Lung (tissue), 12 donors: Measurements from ENCODE around the gene DHCR24. TPM values are rescaled to one million over a fixed set of nuclear protein-coding genes. Genes with fewer than 3 reads are reported as not detected.

Experiments
- ATAC-seq: fragments of 200-7000 bp; cut with Tn5 transposase; one replicate; pipeline ENCODE4 v1.9.1; 2020; ENCODE audit warnings: moderate number of reproducible peaks; ENCODE audit not compliant: insufficient read depth, low FRiP score
- DNase-seq, 3 donors: peaks; one replicate each; pipeline ENCODE4 v3.0.0-alpha.2; 2013 to 2017
- H3K27ac ChIP-seq, 2 donors: one replicate each; pipeline ENCODE4 v1.5.1; 2013; ENCODE audit warnings: mild to moderate bottlenecking in 2 of 2, moderate library complexity in 2 of 2, control low read depth in 1 of 2, inconsistent platforms in 1 of 2, low read depth in 1 of 2, low read length in 1 of 2
- H3K27me3 ChIP-seq, 3 donors: one replicate each; pipeline ENCODE4 v1.5.1; 2013; ENCODE audit warnings: low read length in 2 of 3; ENCODE audit not compliant: control insufficient read depth in 3 of 3, insufficient read depth in 3 of 3
- H3K36me3 ChIP-seq, 4 donors: one replicate each; pipeline ENCODE4 v1.5.1; 2013; ENCODE audit warnings: low read length in 4 of 4, mild to moderate bottlenecking in 1 of 4, moderate library complexity in 1 of 4; ENCODE audit not compliant: control insufficient read depth in 4 of 4, insufficient read depth in 4 of 4
- H3K4me1 ChIP-seq, 5 donors: one replicate each; pipeline ENCODE4 v1.5.1; 2013; ENCODE audit warnings: low read length in 5 of 5, mild to moderate bottlenecking in 2 of 5, moderate library complexity in 1 of 5; ENCODE audit not compliant: control insufficient read depth in 5 of 5, insufficient read depth in 5 of 5
- H3K4me3 ChIP-seq: one replicate; pipeline ENCODE4 v1.5.1; 2013; ENCODE audit warnings: mild to moderate bottlenecking, control low read depth, moderate library complexity
- H3K9ac ChIP-seq, 2 donors: one replicate each; pipeline ENCODE4 v1.5.1; 2013; ENCODE audit warnings: low read length in 2 of 2, control low read depth in 1 of 2; ENCODE audit not compliant: insufficient read depth in 1 of 2
- H3K9me3 ChIP-seq, 4 donors: one replicate each; pipeline ENCODE4 v1.5.1; 2013; ENCODE audit warnings: low read length in 3 of 4, mild to moderate bottlenecking in 1 of 4, moderate library complexity in 1 of 4; ENCODE audit not compliant: control insufficient read depth in 4 of 4, insufficient read depth in 3 of 4
- CTCF ChIP-seq: IDR thresholded peaks from 2 replicates; pipeline ENCODE4 v1.5.1; 2012; ENCODE audit warnings: mild to moderate bottlenecking; ENCODE audit errors: control extremely low read depth, extremely low read depth
- WGBS, 2 donors: extraction: QIAGEN DNeasy Blood & Tissue Kit; methylation state at CpG; one replicate each; pipeline ENCODE4 v1.1.7; 2013; 5-methylcytosine and 5-hydroxymethylcytosine counted together
- polyA plus RNA-seq, 2 donors: library from polyadenylated mRNA; stranded (reverse); fragments of 200-250 nt; gene quantifications; one replicate each; pipeline ENCODE4 v1.2.1, GENCODE V29; 2013
- total RNA-seq, 2 donors: library from RNA; depleted of rRNA in 1 of 2; stranded (reverse); fragments of >200 nt in 1 of 2; gene quantifications; one replicate each; pipeline ENCODE4 v1.2.1, GENCODE V29; 2014 to 2021
- donor health status: control.
- donor health status: control.
- donor health status: Bipolar disorder and iron deficiency.
- donor health status: healthy.
- donor health status: DM: yes; HTN: yes; CAD: no.

Gene DHCR24
- total and polyA plus RNA-seq, 4 donors = 269 to 735 (median 436) TPM

GRCh38 chr1:54849219-54850068, 37.6 kb downstream of the DHCR24 start:
- H3K9ac ChIP-seq = no peak overlapping the region
- 95% methylated on average over 6 of the region's 6 CpGs for WGBS, 2 donors
- DNase-seq (no peak), ATAC-seq (no peak)
- no peak overlapping the region for H3K27ac ChIP-seq
- no peaks in the 10 kb centered on the region for H3K9me3 ChIP-seq
- no peak overlapping the region for H3K4me3 ChIP-seq
- H3K36me3 ChIP-seq = peaks cover 0 to 36% (median 10%) of the 10 kb centered on the region in 4 donors
- no peaks in the 10 kb centered on the region for H3K27me3 ChIP-seq
- TF ChIP-seq CTCF = no peak
- no peaks in the 10 kb centered on the region for H3K4me1 ChIP-seq

- TF ChIP-seq CTCF = no peak
- no peak overlapping the region for H3K9ac ChIP-seq
- 87 to 90% methylated on average over 7 of the region's 7 CpGs for WGBS, 2 donors
- peaks cover 0 to 31% (median 6%) of the 10 kb centered on the region in 4 donors for H3K36me3 ChIP-seq
- ATAC-seq (no peak), DNase-seq (no peak)
- H3K4me1 ChIP-seq = no peaks in the 10 kb centered on the region
- H3K27me3 ChIP-seq = no peaks in the 10 kb centered on the region
- no peak overlapping the region for H3K27ac ChIP-seq
- no peaks in the 10 kb centered on the region for H3K9me3 ChIP-seq
- H3K4me3 ChIP-seq = no peak overlapping the region
Measured at GRCh38 chr1:54848134-54848948, 38.7 kb downstream of the DHCR24 start.

GRCh38 chr1:54846716-54847284, 40.2 kb downstream of the DHCR24 start:
- Histone ChIP-seq H3K9ac (no peak overlapping the region), H3K9me3 (no peaks in the 10 kb centered on the region), H3K27me3 (no peaks in the 10 kb centered on the region), H3K4me3 (no peak overlapping the region), H3K27ac (no peak overlapping the region), H3K4me1 (no peaks in the 10 kb centered on the region), H3K36me3 (peaks cover 0 to 16% (median 2%) of the 10 kb centered on the region in 4 donors)
- WGBS, 2 donors = 86 to 90% methylated on average over 9 of the region's 9 CpGs
- no peak for ATAC-seq
- DNase-seq = no peak
- TF ChIP-seq CTCF = no peak
